Vagina (tissue), 2 donors: ENCODE data around the gene AREG. TPM values are rescaled to one million over a fixed set of nuclear protein-coding genes. Genes with fewer than 3 reads are reported as not detected.

Source experiments
- DNase-seq, 2 donors: peaks; one replicate each; pipeline ENCODE4 v3.0.0-alpha.2; 2017; ENCODE audit errors: extremely low spot score in 2 of 2
- H3K27ac ChIP-seq: fragments of 200-600 bp; sonication (generic); one replicate; pipeline ENCODE4 v1.5.1; 2019
- H3K27me3 ChIP-seq: fragments of 200-600 bp; sonication (generic); one replicate; pipeline ENCODE4 v1.5.1; 2019
- H3K36me3 ChIP-seq, 2 donors: fragments of 200-600 bp; sonication (generic); one replicate each; pipeline ENCODE4 v1.5.1; 2017 to 2019
- H3K4me1 ChIP-seq: fragments of 200-600 bp; sonication (generic); one replicate; pipeline ENCODE4 v1.5.1; 2019
- H3K4me3 ChIP-seq, 2 donors: fragments of 200-600 bp; sonication (generic); 1 replicate in 1 of 2; 2 replicates in 1 of 2; pipeline ENCODE4 v1.5.1; 2016 to 2019
- H3K9me3 ChIP-seq: fragments of 200-600 bp; sonication (generic); one replicate; pipeline ENCODE4 v1.5.1; 2019
- CTCF ChIP-seq, 3 experiments: fragments of 450-650 bp in 2 of 3; fragments of 200-600 bp in 1 of 3; sonication (generic) in 1 of 3; IDR thresholded peaks; one replicate each; pipeline ENCODE4 v1.5.1; 2017 to 2019; ENCODE audit warnings: antibody characterized with exemption in 3 of 3, mild to moderate bottlenecking in 2 of 3, moderate library complexity in 2 of 3
- POLR2A ChIP-seq, 2 donors: fragments of 450-650 bp; IDR thresholded peaks; one replicate each; pipeline ENCODE4 v1.6.1; 2017; ENCODE audit warnings: antibody characterized with exemption in 2 of 2, mild to moderate bottlenecking in 2 of 2, moderate library complexity in 2 of 2
- POLR2AphosphoS5 ChIP-seq, 2 donors: sonication (generic); formaldehyde crosslinking; IDR thresholded peaks; one replicate each; pipeline ENCODE4 v1.9.0; 2017; ENCODE audit warnings: antibody characterized with exemption in 2 of 2, mild to moderate bottlenecking in 2 of 2, low read depth in 1 of 2; ENCODE audit not compliant: insufficient read depth in 1 of 2
- intact Hi-C: fragments of 100-400 bp; cut with DNase I; formaldehyde crosslinking; loops from one replicate; pipeline ENCODE4 v1.15.1; 2023
- total RNA-seq: library from RNA; depleted of rRNA; stranded (reverse); fragments of >200 nt; gene quantifications from one replicate; pipeline ENCODE4 v1.2.3, GENCODE V29; 2016

AREG gene
- total RNA-seq, 1 donor from 2014 or later: 16.9 TPM

- H3K27ac ChIP-seq: no peak overlapping the region
- intact Hi-C loops: no loop called here
- no peak for DNase-seq
- no peaks in the 10 kb centered on the region for H3K4me1 ChIP-seq
- no peaks in the 10 kb centered on the region for H3K36me3 ChIP-seq
- no peak for TF ChIP-seq CTCF (IDR thresholded peaks at IDR 0.05)
- no peak for TF ChIP-seq POLR2AphosphoS5 (IDR thresholded peaks at IDR 0.05; ENCODE audit: insufficient read depth in 1 of 2, low read depth in 1 of 2)
- no peak for TF ChIP-seq POLR2A (IDR thresholded peaks at IDR 0.05)
- H3K27me3 ChIP-seq: no peaks in the 10 kb centered on the region
- H3K9me3 ChIP-seq: no peaks in the 10 kb centered on the region
- no peak overlapping the region for H3K4me3 ChIP-seq
Observed at GRCh38 chr4:74413265-74413664, 31.7 kb upstream of the AREG start.

- TF ChIP-seq POLR2AphosphoS5 (IDR thresholded peaks at IDR 0.05; ENCODE audit: insufficient read depth in 1 of 2, low read depth in 1 of 2) (no peak), CTCF (IDR thresholded peaks at IDR 0.05) (no peak), POLR2A (IDR thresholded peaks at IDR 0.05) (no peak)
- Histone ChIP-seq H3K27ac (no peak overlapping the region), H3K4me1 (no peaks in the 10 kb centered on the region), H3K4me3 (no peak overlapping the region), H3K27me3 (no peaks in the 10 kb centered on the region), H3K36me3 (no peaks in the 10 kb centered on the region), H3K9me3 (no peaks in the 10 kb centered on the region)
- no peak for DNase-seq
- intact Hi-C loops: no loop called here
Observed at GRCh38 chr4:74414149-74414809, 30.7 kb upstream of the AREG start.

DNA sequence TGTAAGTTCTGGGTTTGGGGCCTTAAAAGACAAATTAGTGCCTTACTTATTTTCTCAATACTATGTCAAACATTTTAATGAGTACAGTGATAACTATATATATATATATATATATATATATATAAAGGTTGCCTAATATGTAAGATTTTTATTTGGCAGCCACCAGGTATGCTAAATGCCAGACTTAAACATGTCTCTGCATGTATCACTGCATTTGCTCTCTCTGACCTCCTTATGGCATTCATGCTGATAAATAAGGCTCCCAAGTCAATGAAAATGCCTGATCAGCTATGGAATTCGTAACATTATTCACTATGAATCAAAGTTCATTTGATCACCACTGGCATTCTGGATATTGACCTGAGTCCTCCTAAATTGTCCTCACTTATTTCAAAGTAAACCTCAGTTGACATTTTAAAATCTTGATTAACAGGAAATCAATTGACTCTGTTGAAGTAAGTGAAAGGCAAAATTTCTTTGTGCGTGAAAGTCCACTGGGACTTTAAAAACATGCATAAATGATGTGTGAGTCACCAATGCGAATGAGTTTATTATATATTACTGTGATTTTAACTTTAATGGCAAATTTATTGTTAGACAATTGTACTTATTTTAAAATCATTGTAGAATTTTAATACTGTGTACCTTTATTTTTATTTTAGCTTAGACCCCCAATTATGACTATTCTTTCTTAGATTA, 29.2 kb upstream of the AREG start:
- Histone ChIP-seq H3K9me3 (no peaks in the 10 kb centered on the region), H3K4me1 (no peaks in the 10 kb centered on the region), H3K4me3 (no peak overlapping the region), H3K27ac (no peak overlapping the region), H3K36me3 (no peaks in the 10 kb centered on the region), H3K27me3 (no peaks in the 10 kb centered on the region)
- no peak for TF ChIP-seq POLR2AphosphoS5 (IDR thresholded peaks at IDR 0.05; ENCODE audit: insufficient read depth in 1 of 2, low read depth in 1 of 2)
- no peak for TF ChIP-seq POLR2A (IDR thresholded peaks at IDR 0.05)
- TF ChIP-seq CTCF (IDR thresholded peaks at IDR 0.05): no peak
- intact Hi-C loops: no loop called here
- no peak for DNase-seq

DNA sequence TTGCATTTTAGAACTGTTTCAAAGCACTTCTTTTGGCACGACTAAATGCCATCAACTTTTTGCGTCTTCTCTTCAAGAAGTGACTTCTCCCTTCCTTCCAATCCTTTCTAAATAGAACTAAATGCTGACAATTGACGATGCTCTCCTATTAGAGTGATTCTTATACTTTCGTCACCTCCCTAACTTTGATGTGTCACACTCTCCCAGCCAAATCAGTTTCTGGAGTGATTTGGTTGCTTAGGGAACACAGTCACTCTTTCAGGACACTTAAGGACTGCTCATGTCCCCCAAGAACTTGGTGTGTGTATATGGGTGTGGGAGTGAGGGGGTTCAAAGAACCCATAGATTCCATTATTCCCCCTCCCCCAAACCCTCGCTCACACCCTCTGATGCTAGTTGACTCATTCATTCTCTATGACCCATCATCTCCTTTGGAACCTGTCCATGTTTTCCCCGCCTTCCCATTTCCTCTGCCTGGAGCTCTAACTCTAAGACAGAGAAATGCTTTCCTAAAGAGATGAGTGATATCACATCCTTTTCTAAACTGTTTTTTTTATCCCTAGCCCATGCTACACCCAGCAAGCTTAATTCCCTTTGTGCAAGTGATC, 26.8 kb upstream of the AREG start:
- intact Hi-C loops: no loop called here
- H3K27me3 ChIP-seq: no peaks in the 10 kb centered on the region
- TF ChIP-seq POLR2AphosphoS5 (IDR thresholded peaks at IDR 0.05; ENCODE audit: insufficient read depth in 1 of 2, low read depth in 1 of 2): no peak
- no peak for TF ChIP-seq CTCF (IDR thresholded peaks at IDR 0.05)
- no peak for TF ChIP-seq POLR2A (IDR thresholded peaks at IDR 0.05)
- H3K4me1 ChIP-seq: no peaks in the 10 kb centered on the region
- H3K36me3 ChIP-seq: no peaks in the 10 kb centered on the region
- no peak overlapping the region for H3K4me3 ChIP-seq
- no peak for DNase-seq
- no peaks in the 10 kb centered on the region for H3K9me3 ChIP-seq
- no peak overlapping the region for H3K27ac ChIP-seq

GRCh38 chr4:74420863-74421262, 24.1 kb upstream of the AREG start:
- intact Hi-C loops: no loop called here
- Histone ChIP-seq H3K4me1 (no peaks in the 10 kb centered on the region), H3K9me3 (no peaks in the 10 kb centered on the region), H3K27ac (no peak overlapping the region), H3K4me3 (no peak overlapping the region), H3K27me3 (no peaks in the 10 kb centered on the region), H3K36me3 (no peaks in the 10 kb centered on the region)
- no peak for TF ChIP-seq POLR2A (IDR thresholded peaks at IDR 0.05)
- no peak for TF ChIP-seq POLR2AphosphoS5 (IDR thresholded peaks at IDR 0.05; ENCODE audit: insufficient read depth in 1 of 2, low read depth in 1 of 2)
- TF ChIP-seq CTCF (IDR thresholded peaks at IDR 0.05): no peak
- no peak for DNase-seq
